Stomach (tissue), 4 donors: ENCODE data around the gene FMO2.

Experiments used
- CTCF ChIP-seq, 7 experiments: fragments of 450-650 bp in 4 of 7; fragments of 200-600 bp in 3 of 7; sonication (generic) in 3 of 7; IDR thresholded peaks; one replicate each; pipeline ENCODE4 v1.5.1; 2016 to 2019; ENCODE audit warnings: antibody characterized with exemption in 7 of 7, control low read depth in 2 of 7, mild to moderate bottlenecking in 1 of 7
- POLR2A ChIP-seq, 4 donors: fragments of 450-650 bp; IDR thresholded peaks; one replicate each; pipeline ENCODE4 v1.6.1; 2016; ENCODE audit warnings: antibody characterized with exemption in 4 of 4, control low read depth in 2 of 4, mild to moderate bottlenecking in 1 of 4, moderate library complexity in 1 of 4

GRCh38 chr1:171212607-171213351 is 27.7 kb downstream of the FMO2 start:
- no peak for TF ChIP-seq CTCF (IDR thresholded peaks at IDR 0.05)
- no peak for TF ChIP-seq POLR2A (IDR thresholded peaks at IDR 0.05)
